Measurements from ENCODE around the gene LYRM4. TPM values are rescaled to one million over a fixed set of nuclear protein-coding genes. Genes with fewer than 3 reads are reported as not detected.

The LYRM4 gene
- polyA plus RNA-seq, 1 donor, result 26.7 TPM

DNA sequence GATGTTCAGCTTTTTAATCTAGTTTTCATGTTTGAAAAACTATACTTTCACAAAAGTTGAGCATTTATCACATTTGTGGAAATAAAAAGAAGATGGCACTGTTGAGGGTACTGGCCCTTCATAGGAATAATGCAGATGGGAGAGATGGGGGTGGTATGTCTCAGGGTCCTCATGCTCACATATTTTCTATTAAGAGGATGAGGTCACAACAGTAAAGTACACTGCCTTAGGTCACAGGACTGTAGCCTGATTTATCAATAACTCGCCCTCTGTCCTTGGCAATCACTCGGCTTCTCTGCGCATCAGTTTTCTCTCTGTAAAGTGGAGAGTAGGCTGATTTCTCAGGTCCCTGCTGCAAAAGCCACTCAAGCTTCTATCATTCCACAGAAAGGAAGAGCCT, 119.7 kb downstream of the LYRM4 start:
- no CpG with 5 or more reads among the region's 3 CpGs for WGBS (ENCODE audit: insufficient coverage, low lambda C conversion rate)
- Histone ChIP-seq H3K27ac (ENCODE audit: low read length) (no peak overlapping the region), H3K4me1 (ENCODE audit: control insufficient read depth, insufficient read depth, low read length) (no peaks in the 10 kb centered on the region), H3K4me3 (ENCODE audit: low read length) (no peak overlapping the region), H3K36me3 (ENCODE audit: control insufficient read depth, insufficient read depth, low read length) (no peaks in the 10 kb centered on the region), H3K9me3 (ENCODE audit: control insufficient read depth, low read depth, low read length) (no peaks in the 10 kb centered on the region), H3K27me3 (ENCODE audit: control insufficient read depth, insufficient read depth, low read length) (no peaks in the 10 kb centered on the region)
- DNase-seq, result no peak

GRCh38 chr6:5139828-5140771, 120.7 kb downstream of the LYRM4 start:
- WGBS (ENCODE audit: insufficient coverage, low lambda C conversion rate), result no CpG with 5 or more reads among the region's 12 CpGs
- DNase-seq, result no peak
- H3K4me3 ChIP-seq (ENCODE audit: low read length), result no peak overlapping the region
- no peak overlapping the region for H3K27ac ChIP-seq (ENCODE audit: low read length)
- no peaks in the 10 kb centered on the region for H3K9me3 ChIP-seq (ENCODE audit: control insufficient read depth, low read depth, low read length)
- no peaks in the 10 kb centered on the region for H3K4me1 ChIP-seq (ENCODE audit: control insufficient read depth, insufficient read depth, low read length)
- no peaks in the 10 kb centered on the region for H3K36me3 ChIP-seq (ENCODE audit: control insufficient read depth, insufficient read depth, low read length)
- no peaks in the 10 kb centered on the region for H3K27me3 ChIP-seq (ENCODE audit: control insufficient read depth, insufficient read depth, low read length)

- H3K4me3 ChIP-seq (ENCODE audit: low read length), result no peak overlapping the region
- no peaks in the 10 kb centered on the region for H3K4me1 ChIP-seq (ENCODE audit: control insufficient read depth, insufficient read depth, low read length)
- H3K27me3 ChIP-seq (ENCODE audit: control insufficient read depth, insufficient read depth, low read length), result no peaks in the 10 kb centered on the region
- WGBS (ENCODE audit: insufficient coverage, low lambda C conversion rate), result 72% methylated on average over 2 of the region's 13 CpGs
- H3K36me3 ChIP-seq (ENCODE audit: control insufficient read depth, insufficient read depth, low read length), result no peaks in the 10 kb centered on the region
- H3K9me3 ChIP-seq (ENCODE audit: control insufficient read depth, low read depth, low read length), result no peaks in the 10 kb centered on the region
- no peak overlapping the region for H3K27ac ChIP-seq (ENCODE audit: low read length)
- no peak for DNase-seq
These were observed 121.5 kb downstream of the LYRM4 start for GRCh38 chr6:5138995-5139827.

- Histone ChIP-seq H3K9me3 (ENCODE audit: control insufficient read depth, low read depth, low read length) (no peaks in the 10 kb centered on the region), H3K27me3 (ENCODE audit: control insufficient read depth, insufficient read depth, low read length) (no peaks in the 10 kb centered on the region), H3K27ac (ENCODE audit: low read length) (no peak overlapping the region), H3K36me3 (ENCODE audit: control insufficient read depth, insufficient read depth, low read length) (no peaks in the 10 kb centered on the region), H3K4me1 (ENCODE audit: control insufficient read depth, insufficient read depth, low read length) (no peaks in the 10 kb centered on the region), H3K4me3 (ENCODE audit: low read length) (no peak overlapping the region)
- no CpG with 5 or more reads among the region's 8 CpGs for WGBS (ENCODE audit: insufficient coverage, low lambda C conversion rate)
- no peak for DNase-seq
These were observed 123.9 kb downstream of the LYRM4 start for GRCh38 chr6:5136851-5137250.

GRCh38 chr6:5135788-5136376, 124.9 kb downstream of the LYRM4 start:
- Histone ChIP-seq H3K36me3 (ENCODE audit: control insufficient read depth, insufficient read depth, low read length) (no peaks in the 10 kb centered on the region), H3K4me3 (ENCODE audit: low read length) (no peak overlapping the region), H3K27ac (ENCODE audit: low read length) (no peak overlapping the region), H3K4me1 (ENCODE audit: control insufficient read depth, insufficient read depth, low read length) (no peaks in the 10 kb centered on the region), H3K27me3 (ENCODE audit: control insufficient read depth, insufficient read depth, low read length) (no peaks in the 10 kb centered on the region), H3K9me3 (ENCODE audit: control insufficient read depth, low read depth, low read length) (no peaks in the 10 kb centered on the region)
- no CpG with 5 or more reads among the region's 9 CpGs for WGBS (ENCODE audit: insufficient coverage, low lambda C conversion rate)
- peak in 1 of 2 donors; percentile 28 for DNase-seq

GRCh38 chr6:5133943-5134342, 126.8 kb downstream of the LYRM4 start:
- Histone ChIP-seq H3K4me1 (ENCODE audit: control insufficient read depth, insufficient read depth, low read length) (no peaks in the 10 kb centered on the region), H3K36me3 (ENCODE audit: control insufficient read depth, insufficient read depth, low read length) (no peaks in the 10 kb centered on the region), H3K27me3 (ENCODE audit: control insufficient read depth, insufficient read depth, low read length) (no peaks in the 10 kb centered on the region), H3K9me3 (ENCODE audit: control insufficient read depth, low read depth, low read length) (no peaks in the 10 kb centered on the region), H3K27ac (ENCODE audit: low read length) (no peak overlapping the region), H3K4me3 (ENCODE audit: low read length) (no peak overlapping the region)
- no CpG with 5 or more reads among the region's 2 CpGs for WGBS (ENCODE audit: insufficient coverage, low lambda C conversion rate)
- no peak for DNase-seq

DNA sequence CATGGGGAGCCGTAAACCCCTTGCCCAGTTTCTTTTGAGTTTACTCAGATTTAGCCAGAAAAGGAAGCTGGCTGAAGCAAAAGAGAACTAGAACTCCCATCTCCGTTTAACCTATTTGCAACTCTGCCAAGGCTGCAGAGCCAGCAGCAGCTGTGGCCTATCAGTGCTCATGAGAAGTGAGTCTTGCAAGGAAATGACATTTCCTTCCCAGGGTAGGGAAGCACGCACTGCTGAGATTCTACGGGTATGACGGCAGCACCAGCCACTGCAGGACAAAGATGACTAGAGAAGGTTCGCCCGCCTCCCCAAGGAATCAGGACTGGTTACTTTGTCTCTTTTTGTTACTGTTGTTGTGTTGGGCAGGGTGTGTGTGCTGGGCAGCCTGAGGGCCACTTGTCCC, 128.0 kb downstream of the LYRM4 start:
- Histone ChIP-seq H3K27ac (ENCODE audit: low read length) (peak overlapping the region; percentile 11), H3K4me3 (ENCODE audit: low read length) (no peak overlapping the region), H3K36me3 (ENCODE audit: control insufficient read depth, insufficient read depth, low read length) (no peaks in the 10 kb centered on the region)

GRCh38 chr6:5130135-5130866, 130.4 kb downstream of the LYRM4 start:
- Histone ChIP-seq H3K27ac (ENCODE audit: low read length) (no peak overlapping the region), H3K36me3 (ENCODE audit: control insufficient read depth, insufficient read depth, low read length) (no peaks in the 10 kb centered on the region), H3K9me3 (ENCODE audit: control insufficient read depth, low read depth, low read length) (no peaks in the 10 kb centered on the region), H3K4me3 (ENCODE audit: low read length) (no peak overlapping the region), H3K27me3 (ENCODE audit: control insufficient read depth, insufficient read depth, low read length) (no peaks in the 10 kb centered on the region), H3K4me1 (ENCODE audit: control insufficient read depth, insufficient read depth, low read length) (no peaks in the 10 kb centered on the region)
- DNase-seq, result no peak
- WGBS (ENCODE audit: insufficient coverage, low lambda C conversion rate), result no CpG with 5 or more reads among the region's 10 CpGs

More for the DNA sequence above, 128.0 kb downstream of the LYRM4 start:
- Histone ChIP-seq H3K9me3 (ENCODE audit: control insufficient read depth, low read depth, low read length) (no peaks in the 10 kb centered on the region), H3K27me3 (ENCODE audit: control insufficient read depth, insufficient read depth, low read length) (no peaks in the 10 kb centered on the region), H3K4me1 (ENCODE audit: control insufficient read depth, insufficient read depth, low read length) (no peaks in the 10 kb centered on the region)
- peak; percentile 20 to 47 for DNase-seq
- no CpG with 5 or more reads among the region's 7 CpGs for WGBS (ENCODE audit: insufficient coverage, low lambda C conversion rate)

DNA sequence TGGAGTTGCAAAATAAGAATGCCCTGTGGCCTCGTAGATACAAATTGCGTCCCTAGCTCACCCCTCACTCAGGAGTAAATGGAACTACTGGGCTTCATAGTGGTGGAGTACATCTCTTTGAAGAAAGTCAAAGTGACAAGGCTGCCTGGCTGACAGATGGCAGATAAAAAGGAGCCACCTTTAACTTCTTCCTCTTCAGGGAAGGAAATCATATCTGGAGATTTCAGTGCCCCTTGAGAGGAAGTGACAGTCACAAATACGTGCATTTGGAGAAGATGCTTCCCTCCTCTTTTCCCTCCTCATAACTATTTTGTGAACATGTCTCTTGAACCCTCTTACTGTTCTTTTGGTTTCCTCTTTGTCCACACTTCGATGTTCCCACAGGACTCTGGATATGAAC, 132.4 kb downstream of the LYRM4 start:
- Histone ChIP-seq H3K27ac (ENCODE audit: low read length) (no peak overlapping the region), H3K4me3 (ENCODE audit: low read length) (no peak overlapping the region), H3K4me1 (ENCODE audit: control insufficient read depth, insufficient read depth, low read length) (no peaks in the 10 kb centered on the region), H3K36me3 (ENCODE audit: control insufficient read depth, insufficient read depth, low read length) (no peaks in the 10 kb centered on the region), H3K27me3 (ENCODE audit: control insufficient read depth, insufficient read depth, low read length) (no peaks in the 10 kb centered on the region), H3K9me3 (ENCODE audit: control insufficient read depth, low read depth, low read length) (no peaks in the 10 kb centered on the region)
- DNase-seq, result no peak
- 100% methylated on average over 1 of the region's 4 CpGs for WGBS (ENCODE audit: insufficient coverage, low lambda C conversion rate)

Measured in large intestine (tissue), 3 donors.